ENCODE data around the gene IRAK4.

DNA sequence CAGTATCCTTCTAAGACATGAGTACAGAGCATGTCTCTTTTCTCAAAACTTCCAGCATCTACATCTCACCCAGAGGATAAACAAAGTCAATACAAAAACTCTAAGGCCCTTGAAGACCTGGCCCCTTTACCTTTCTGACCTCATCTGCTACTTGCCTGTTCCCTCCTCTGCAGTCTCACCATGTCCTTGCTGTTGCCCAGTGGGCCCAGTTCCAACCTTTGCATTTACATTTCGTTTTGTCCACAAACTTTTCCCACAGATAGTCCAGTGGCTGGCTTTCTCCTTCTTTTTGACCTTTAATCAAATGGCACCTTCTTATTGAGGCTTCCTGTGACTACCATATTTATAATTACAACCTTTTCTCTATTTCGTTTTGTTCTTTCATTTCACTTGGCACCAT lies 1.6 kb downstream of the IRAK4 start:
- TF ChIP-seq, protein P1, sequence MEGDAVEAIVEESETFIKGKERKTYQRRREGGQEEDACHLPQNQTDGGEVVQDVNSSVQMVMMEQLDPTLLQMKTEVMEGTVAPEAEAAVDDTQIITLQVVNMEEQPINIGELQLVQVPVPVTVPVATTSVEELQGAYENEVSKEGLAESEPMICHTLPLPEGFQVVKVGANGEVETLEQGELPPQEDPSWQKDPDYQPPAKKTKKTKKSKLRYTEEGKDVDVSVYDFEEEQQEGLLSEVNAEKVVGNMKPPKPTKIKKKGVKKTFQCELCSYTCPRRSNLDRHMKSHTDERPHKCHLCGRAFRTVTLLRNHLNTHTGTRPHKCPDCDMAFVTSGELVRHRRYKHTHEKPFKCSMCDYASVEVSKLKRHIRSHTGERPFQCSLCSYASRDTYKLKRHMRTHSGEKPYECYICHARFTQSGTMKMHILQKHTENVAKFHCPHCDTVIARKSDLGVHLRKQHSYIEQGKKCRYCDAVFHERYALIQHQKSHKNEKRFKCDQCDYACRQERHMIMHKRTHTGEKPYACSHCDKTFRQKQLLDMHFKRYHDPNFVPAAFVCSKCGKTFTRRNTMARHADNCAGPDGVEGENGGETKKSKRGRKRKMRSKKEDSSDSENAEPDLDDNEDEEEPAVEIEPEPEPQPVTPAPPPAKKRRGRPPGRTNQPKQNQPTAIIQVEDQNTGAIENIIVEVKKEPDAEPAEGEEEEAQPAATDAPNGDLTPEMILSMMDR (IDR thresholded peaks at IDR 0.05): no peak
- TF ChIP-seq MYC (IDR thresholded peaks at IDR 0.05; ENCODE audit: borderline replicate concordance, low read length): no peak

Data from A549 (cell line).